HG02678 (cell line): ENCODE results near the gene SSBP1.
"Not testable (repeated sequence)": the region's sequence is repeated elsewhere in the genome, so short reads cannot be mapped to it uniquely, and the experiment has no call there.

Experiments used
- ATAC-seq: cut with Tn5 transposase; IDR thresholded peaks from one replicate; pipeline ENCODE4 v1.9.1; 2021; ENCODE audit warnings: mild to moderate bottlenecking, moderate library complexity; ENCODE audit not compliant: unreplicated experiment

Gene SSBP1, protein sequence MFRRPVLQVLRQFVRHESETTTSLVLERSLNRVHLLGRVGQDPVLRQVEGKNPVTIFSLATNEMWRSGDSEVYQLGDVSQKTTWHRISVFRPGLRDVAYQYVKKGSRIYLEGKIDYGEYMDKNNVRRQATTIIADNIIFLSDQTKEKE

DNA sequence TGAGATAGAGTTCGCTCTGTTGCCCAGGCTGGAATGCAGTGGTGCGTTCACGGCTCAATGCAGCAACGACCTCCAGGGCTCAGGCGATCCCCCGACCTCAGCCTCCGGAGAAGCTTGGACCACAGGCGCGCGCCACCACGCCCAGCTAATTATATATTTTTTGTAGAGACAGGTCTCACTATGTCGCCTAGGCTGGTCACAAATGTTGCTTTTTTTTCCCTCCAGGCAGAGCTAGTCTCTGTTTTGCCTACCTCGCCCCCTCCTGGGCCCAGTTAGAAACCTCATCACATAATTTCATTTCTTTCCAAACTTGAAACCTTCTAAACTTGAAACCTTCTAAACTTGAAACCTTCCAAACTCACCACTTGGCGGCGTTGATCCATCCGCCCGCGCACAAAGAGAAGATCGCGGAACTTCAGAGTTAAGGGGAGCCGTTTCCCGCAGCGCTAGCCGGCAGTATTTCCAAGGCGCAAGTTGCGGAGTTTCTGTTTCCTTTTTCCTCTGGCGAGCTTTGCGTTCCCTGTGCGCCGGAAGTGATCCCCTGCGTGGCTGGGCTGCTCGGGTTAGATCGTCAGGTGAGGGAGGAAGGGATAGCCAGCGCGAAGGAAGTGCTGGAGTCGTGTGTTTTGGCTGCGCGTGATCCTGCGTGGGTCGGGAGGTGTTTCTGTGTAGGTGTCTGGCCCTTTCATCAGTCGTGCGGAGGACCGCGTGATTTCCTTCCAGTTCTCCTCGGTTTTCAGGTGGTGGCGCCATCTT, at the start of gene SSBP1:
Gene SSBP1, plus strand, starts transcription at position 523 of the 756 bp plus-strand sequence. CDS start 809 bp downstream, outside the sequence.
- ATAC-seq, result peak; percentile 89

DNA sequence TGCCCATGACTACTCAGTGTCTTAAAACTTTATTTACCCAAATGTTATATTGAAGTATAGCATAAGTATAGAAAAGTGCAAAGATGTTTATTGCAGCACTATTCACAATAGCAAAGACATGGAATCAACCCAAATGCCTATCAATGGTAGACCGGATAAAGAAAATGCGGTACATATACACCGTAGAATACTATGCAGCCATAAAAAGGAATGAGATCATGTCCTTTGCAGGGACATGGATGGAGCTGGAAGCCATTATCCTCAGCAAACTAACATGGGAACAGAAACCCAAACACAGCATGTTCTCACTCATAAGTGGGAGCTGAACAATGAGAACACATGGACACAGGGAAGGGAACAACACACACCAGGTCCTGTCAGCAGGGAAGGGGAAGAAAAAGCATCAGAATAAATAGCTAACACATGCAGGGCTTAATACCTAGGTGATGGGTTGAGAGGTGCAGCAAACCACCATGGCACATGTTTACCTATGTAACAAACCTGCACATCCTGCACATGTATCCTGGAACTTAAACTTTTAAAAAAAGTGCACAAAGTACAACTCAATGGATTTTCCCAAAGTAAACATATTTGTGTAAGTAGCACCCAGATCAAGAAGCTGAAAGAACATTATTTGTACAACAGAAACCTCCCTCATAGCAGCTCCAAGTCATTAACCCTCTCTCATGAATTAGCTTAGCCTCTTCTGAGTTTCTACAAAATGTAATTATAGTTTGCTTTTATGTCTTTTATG, 48.9 kb upstream of the SSBP1 start:
- not testable (repeated sequence) for ATAC-seq

DNA sequence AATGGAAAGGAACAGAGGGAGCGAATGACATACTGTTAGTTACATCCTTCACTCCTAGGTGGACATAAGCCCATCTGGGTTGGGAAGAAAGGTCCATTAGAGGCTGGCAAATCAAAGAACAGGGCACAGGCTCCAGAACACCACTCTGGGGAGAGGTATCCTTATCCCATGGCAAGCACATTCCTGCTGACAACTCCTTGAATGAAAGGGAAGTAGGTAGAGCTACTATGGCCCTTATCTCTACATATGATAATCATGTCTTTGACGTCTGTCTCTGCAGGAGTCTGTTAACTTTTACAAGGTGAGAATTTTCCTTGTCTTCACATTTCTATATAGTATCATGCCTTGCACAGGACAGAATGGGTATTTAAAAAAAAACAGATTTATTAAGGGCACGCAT, 46.6 kb upstream of the SSBP1 start:
- ATAC-seq, result no peak

DNA sequence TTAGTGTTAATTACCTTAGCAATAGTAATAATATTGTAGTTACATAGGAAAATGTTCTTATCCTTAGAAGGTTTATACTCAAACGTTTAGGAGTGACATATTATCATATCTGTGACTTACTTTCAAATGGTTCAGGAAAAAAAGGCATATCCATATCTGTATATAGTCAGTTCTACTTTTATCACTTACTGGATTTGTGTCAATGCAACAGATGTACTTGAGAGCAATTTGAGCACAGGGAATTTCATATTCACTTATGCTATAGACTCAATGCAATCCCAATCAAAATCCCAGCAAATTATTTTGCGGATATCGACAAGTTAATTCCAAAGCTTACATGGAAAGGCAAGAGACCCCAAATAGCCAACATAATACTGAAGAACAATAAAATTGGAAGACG, 46.2 kb upstream of the SSBP1 start:
- ATAC-seq, result no peak

DNA sequence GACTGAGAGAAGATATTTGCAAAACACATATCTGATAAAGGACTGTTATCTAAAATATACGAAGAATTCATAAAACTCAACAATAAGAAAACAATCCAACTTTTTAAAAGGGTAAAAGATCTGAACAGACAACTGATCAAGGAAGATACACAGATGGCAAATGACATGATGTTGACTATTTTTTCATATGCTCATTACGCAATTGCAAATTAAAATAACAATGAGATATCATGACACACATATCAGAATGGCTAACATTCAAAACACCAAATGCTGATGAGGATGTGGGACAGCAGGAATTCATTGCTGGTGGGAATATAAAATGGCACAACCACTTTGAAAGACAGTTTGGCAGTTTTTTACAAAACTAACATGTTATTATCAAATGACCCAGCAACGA, 45.1 kb upstream of the SSBP1 start:
- ATAC-seq, result no peak

DNA sequence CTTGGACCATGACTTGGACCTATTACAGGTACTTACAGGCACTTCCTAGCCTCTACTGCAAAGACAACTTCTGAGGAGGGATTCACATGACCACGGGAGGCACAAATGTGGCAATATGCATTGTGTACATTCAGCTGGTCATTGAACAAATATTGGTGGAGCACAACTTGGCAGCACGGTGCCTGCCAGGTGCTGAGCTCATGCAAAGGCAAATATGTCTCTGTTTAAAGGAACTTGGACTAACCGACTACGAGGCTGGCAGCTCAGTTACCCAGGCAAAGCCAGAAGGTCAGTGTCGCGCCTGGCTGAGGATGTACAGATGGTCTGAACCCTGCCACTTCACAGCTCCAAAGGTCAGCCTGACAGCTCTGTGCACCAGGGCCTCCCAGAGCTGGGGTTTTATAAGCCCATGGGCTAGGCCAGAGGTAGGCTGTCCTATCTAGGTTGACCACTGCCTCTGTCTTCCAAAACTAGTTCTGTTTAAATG, 42.3 kb upstream of the SSBP1 start:
- ATAC-seq, result no peak

DNA sequence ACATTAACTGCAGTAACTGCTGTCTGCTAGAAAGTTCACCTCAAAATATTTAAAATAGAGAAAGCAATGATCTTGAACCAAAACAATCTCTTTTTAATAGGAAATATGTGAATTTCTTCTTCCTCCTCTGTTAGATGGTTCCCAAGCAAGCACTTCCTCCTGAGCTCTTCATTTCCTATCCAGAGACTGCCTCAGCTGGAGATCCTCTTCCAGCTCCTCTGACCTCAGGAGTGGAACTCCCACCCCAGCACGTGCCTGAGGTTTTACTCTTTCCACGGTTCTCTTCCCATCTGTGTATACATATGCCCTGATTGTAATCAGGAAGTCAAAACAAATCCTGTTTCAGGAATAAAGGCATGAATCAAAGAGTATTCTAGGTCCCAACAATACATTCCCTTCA, 41.8 kb upstream of the SSBP1 start:
- no peak for ATAC-seq

DNA sequence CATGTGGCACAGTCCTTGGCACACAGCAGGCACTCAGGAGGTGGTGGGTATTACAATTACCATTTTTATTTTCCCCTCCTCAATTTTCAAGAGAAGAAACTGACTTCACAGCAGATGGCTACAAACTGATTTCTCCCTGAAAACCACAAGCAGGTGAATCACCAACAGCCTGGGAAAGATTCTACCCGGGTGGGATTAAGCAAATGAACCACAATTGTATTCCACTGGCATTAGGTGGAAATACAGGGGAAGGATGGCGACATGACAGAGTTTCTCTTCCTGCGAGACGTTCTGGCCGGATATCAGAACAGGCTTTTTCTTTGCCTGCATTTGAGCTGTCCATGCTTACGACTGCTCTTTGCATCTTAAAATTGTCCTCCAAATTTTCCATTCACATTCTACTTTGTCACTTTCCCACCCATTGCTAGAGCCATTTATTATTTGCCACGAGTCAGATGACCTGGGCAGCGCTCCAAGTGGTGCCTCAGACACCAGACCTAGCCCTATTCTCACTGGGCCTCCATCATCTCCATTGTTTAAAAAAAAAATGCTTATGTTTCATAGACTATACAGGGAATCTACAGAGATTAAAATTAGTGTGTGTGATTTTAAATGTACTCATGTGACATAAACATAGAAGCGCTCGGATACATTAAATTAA, 40.8 kb upstream of the SSBP1 start:
- ATAC-seq, result no peak

DNA sequence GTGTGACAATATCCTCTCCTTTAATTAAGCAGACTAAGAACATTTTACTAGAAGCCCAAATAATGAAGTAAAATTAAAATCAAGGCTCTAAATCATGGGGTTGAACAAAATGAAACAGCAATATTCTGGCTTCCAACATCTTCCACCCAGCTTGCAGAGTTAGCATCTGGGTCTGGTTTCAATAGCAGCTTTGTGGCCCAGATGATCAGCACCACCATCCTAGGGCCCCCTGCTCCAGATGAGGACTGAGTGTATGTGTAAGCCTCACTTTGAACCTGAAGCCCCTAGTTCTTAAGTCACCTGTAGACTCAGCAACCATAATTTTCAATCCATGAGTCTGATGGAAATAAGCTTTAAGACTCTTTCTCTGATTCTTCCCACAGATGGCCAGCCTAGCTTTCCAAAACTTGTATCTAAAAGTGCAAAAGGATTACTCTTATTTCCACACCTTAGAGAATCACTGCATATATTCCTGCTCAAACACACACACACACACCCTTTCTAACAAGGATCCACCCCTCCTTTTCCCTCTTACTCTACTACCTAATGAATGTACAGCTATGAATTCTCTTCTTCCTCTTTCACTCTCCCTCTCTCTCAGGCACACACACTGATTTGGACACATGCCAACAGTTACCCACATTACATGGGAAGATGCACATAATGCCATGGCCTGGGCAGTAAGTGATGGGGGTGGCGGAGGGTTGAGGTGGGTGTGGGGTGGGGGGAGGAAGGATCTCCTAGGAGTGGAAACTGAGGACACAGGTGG, 39.7 kb upstream of the SSBP1 start:
- no peak for ATAC-seq

DNA sequence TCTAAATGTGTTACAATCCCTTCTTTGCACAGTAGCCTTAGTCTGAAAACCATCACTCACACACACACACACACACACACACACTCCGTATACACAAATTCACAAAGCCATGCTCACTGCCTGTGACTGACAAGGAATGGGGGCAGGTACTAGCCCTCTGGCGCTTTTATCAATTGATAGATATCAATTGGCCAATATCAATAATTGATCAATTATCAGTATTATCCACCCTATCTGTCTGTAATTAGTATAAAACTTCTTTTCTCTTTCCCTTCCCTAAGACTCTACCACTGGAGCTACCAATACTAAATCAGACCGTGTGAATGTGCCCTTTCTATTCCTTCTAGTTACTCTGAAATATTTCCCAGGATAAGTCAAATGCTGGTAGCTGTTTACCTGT, 38.3 kb upstream of the SSBP1 start:
- ATAC-seq, result no peak

DNA sequence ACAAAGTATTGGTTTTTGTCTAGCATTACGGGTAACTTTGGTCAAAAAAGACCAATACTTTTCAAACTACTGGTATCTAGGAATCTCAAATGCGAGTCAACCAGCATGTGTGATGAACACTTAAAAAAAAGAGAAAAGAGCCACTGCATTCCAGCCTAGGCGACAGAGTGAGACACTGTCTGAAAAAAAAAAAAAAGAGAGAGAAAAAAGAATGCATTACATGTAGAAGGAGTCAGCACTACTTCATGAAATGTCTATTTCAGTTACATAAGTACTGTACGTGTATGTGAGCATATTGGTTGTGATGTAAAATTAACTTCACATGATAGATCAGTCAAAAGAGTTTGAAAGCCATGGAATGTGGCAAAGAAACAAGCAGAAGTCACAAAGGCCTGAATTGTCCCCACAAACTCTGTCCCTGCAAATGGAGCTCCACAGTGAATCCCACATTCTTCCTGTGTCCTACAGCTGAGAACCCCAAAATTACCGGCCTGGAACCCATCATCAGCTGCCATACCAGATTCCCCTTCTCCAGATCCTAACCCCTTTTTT, 37.8 kb upstream of the SSBP1 start:
- no peak for ATAC-seq

DNA sequence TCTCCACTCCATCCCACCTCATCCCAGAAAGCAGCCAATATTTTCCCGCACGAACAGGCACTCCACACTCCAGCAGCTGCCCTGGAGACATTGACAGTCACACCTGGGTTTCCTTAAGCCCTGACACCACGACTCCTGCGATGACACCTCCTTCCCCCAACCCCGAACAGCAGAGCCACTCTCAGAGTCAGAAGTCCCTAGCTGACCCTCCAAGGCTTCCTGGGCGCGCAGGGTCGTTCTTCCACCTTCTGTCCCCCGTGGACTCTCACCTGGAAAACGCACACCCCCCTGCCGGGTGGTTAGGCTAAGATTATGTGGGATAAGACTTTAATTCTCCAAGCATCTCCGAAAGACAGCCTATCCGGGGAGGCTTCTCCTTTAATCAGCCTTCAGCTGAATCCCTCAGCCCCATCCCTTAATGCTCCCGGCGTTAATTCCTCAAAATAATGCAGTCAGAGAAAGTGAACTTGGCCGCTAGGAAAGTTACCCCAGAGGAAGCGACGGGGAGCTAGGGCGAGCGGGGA, 37.2 kb upstream of the SSBP1 start:
- no peak for ATAC-seq

DNA sequence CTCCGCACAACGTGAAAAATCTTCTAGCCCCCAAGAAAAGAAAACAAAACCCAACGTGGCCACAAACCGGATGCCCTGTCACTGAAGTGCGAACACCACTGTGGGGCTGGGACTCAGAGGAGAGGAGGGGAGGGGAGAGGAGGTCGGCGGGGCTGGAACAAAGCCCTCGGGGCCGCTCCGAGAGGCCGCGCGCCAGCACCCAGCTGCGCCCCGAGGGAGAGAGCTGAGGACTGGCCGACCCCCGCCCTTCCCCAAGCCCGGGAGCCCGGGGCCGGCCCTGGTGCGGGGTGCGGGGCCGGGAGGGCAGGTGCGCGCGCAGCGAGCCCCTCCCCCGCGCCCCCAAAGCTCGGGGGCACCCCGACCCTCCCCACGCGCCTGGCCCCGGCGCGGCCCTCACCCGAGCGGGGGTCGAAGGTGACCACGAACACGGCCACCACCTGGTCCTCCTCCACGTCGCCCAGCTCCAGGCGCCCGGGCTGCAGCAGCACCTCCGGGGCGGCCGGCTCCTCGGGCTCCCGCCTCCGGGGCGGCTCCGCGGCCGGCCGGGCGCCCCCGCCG, 36.6 kb upstream of the SSBP1 start:
- ATAC-seq, result peak; percentile 80

DNA sequence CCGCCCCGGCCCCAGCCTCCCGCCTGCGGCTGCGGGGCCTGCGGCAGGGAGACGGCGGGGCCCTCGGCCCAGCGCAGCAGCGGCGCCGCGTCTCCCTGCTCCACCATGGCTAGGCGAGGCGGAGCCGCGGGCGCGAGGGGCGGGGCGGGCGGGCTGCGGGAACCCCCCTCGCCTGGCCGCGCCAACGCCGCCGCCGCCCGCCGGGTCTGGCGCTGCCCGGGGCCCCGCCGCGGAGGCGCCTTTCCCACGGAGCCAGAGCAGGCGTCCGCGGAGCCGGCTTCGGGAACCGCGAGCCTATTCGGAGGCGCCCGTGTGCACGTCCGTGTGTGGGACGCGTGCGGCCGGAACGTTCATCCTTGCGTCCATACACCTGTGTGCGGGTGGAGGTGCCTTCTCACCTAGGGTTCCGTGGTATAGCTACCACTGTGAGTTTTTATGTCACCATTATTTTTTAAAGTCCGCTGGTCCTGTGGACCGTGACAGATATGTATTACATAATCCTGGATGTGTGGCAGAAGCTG, 36.1 kb upstream of the SSBP1 start, which contains the start of gene DENND11:
Gene DENND11, minus strand, starts transcription at position 120 of the 521 bp plus-strand sequence. Its CDS starts 13 bp downstream, at position 107.
- peak; percentile 76 for ATAC-seq

DNA sequence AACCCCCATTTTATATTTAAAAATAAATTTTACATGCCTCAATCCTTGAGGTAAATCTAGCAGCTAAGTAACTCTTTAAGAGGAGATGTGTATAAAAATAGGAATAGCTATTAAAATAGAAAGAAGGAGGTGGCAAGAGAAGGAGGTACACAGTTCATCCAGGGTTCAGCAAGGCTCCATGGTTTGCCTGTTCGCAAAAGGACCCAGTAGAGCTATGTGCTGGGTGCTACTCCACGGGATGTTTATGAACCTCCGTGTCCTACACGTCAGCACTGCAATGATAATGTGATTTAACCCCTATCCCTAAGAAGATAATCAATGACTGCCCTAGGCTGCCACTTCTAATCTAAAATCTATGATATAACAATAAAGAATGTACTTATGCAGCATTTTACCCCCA, 35.3 kb upstream of the SSBP1 start:
- no peak for ATAC-seq

DNA sequence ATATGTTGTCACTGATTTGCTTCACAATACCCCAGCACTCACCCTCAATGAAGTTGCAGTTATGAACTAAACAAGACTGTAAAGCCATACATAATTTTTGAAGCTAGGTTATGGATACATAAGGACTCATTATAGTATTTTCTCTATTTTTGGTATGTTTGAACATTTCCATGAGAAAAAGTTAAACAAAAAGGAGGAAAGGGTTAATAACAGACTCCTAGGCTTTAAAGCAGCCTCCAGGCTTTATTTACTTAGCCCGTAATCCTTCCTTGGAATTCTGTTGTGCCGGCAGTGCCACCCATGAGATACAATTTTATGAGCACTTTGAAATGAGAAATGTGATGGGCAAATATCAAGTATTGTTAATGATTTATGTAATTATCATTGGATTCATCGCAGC, 34.0 kb upstream of the SSBP1 start:
- no peak for ATAC-seq

DNA sequence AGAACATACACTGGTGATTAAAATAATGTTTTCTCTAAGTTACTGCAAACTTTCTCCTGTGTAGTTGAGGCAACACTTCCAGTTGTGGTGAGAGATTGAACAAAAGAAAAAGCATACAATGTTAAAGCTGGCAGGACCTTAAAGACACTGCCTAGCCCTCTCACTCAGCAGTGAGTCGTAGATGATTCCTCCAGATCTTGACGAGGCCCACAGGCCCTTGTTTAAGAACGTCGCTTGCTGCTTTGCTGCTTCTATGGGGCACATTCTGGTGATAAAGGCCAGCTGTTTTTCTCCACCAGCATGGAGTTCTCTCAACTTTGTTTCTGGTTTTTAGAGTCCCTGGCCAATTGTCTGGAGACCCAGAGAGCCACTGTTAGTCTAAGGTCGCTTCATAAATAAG, 33.4 kb upstream of the SSBP1 start:
- ATAC-seq, result no peak

DNA sequence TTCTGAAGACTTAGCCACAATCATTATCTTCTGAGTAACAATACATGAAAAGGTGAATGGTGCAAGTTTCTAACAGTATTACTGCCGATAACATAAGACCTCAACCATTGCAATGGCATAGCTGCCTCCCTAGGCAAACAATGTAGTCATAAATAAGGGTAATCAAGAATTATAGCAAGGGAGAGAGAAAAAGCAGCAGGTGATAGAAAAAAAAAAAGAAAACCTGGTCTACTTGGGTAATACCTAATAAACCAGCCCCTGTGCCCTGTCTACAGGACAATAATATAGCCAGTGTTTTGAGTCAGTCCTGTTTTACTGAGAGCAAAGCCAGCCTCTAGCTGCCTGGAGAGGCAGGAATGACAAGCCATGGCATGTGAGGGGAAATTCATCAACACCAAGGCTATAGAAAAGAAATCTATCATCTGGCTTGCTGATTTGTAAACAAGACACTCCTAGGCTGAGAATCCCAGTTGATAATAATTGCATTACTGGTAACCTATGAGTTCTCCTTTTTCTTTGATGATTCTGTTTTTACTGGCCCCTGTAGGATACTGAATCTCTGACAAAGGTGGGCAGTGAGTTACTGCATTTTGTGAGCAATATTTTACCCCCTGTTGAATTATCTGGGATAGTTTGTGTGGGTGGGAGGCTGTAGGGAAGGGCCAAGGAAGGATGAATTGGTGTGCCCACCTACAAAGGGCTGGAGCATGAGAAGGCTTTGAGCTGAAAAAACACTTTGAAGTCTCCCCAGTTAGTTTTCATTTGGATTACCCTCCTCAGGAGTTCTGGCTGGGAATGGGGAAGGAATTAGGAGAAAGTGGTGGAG, 31.7 kb upstream of the SSBP1 start:
- ATAC-seq, result no peak

DNA sequence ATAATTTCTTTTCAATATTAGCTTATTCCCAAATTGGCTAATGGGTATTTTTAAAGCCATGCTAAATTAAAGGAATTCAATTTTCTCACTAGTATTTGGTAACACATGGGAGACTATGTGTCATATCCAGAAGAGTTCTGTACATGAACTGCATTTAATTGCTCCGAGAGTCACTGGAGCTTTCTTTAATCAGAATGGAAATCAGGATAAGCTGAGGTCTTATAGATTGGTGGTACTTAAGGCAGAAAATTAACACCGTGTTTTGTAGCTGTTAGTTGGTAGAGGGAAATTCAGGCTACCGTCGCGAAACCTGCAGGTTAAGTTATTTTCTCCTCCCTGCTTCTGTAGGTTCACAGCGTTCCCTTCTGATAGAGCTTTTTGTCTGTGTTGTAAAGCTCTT, 29.8 kb upstream of the SSBP1 start, which contains the start of gene WEE2:
Gene WEE2, plus strand, starts transcription at position 3 of the 400 bp plus-strand sequence. CDS start 406 bp downstream, outside the sequence.
- no peak for ATAC-seq
